ENCODE measurements around the gene CDKN2B. TPM values are rescaled to one million over a fixed set of nuclear protein-coding genes. Genes with fewer than 3 reads are reported as not detected.

Gene CDKN2B
- total RNA-seq, 1 donor from 2014 or later, result 45.2 TPM

DNA sequence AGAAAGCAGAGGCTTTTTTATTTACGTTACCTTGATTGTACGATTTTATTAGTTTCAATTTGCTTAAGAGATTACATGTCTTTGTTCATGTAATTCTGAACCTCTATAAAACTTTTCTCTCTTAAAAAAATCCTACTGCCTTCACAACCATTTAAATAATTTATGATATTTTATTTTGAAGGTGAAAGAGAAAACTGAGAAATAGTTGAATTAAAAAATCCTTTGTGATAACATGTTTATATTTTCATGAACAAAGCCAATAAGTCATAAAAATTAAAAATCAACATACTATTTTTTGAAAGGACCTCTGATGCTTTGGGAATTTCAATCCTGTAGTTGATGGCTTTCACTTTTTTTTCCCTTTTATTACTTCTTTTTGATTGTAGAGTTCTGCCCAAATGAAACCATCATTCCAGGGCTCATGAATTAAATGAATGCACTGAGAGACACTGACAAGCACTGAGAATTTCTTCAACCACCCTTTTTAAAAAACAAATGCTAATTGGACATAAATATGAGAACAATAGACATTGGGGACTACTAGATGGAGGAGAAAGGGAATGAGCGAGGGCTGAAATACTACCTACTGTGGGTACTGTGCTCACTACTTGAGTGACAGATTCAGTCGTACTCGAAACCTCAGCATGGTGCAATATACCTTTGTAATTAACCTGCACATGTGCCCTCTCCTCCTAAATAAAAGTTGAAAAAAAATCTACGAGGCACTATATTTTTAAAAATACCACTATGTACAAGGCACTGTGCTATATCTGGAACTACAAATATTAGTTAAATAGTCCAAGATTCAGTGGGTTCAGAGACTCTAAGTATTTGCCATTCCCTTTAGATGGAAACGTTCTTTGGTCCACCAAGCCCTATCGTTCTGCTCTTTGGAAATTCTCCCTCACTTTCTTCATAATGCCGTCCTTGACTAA lies 20.8 kb downstream of the CDKN2B start:
- TF ChIP-seq, protein P1, sequence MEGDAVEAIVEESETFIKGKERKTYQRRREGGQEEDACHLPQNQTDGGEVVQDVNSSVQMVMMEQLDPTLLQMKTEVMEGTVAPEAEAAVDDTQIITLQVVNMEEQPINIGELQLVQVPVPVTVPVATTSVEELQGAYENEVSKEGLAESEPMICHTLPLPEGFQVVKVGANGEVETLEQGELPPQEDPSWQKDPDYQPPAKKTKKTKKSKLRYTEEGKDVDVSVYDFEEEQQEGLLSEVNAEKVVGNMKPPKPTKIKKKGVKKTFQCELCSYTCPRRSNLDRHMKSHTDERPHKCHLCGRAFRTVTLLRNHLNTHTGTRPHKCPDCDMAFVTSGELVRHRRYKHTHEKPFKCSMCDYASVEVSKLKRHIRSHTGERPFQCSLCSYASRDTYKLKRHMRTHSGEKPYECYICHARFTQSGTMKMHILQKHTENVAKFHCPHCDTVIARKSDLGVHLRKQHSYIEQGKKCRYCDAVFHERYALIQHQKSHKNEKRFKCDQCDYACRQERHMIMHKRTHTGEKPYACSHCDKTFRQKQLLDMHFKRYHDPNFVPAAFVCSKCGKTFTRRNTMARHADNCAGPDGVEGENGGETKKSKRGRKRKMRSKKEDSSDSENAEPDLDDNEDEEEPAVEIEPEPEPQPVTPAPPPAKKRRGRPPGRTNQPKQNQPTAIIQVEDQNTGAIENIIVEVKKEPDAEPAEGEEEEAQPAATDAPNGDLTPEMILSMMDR (IDR thresholded peaks at IDR 0.05; ENCODE audit: unreplicated experiment), result no peak
- H3K27ac Mint-ChIP-seq, result peak overlapping the region; percentile 84
- H3K4me3 Mint-ChIP-seq, result peak overlapping the region; percentile 65
- H3K4me1 Mint-ChIP-seq, result peaks cover 28% of the 10 kb centered on the region
- peaks cover 53% of the 10 kb centered on the region for H3K27me3 Mint-ChIP-seq (ENCODE audit: low read depth)
- H3K9me3 Mint-ChIP-seq, result no peaks in the 10 kb centered on the region
- DNase-seq (ENCODE audit: low spot score in 2 of 2, unreplicated experiment in 2 of 2), result no peak
- peaks cover 4% of the 10 kb centered on the region for H3K36me3 Mint-ChIP-seq

DNA sequence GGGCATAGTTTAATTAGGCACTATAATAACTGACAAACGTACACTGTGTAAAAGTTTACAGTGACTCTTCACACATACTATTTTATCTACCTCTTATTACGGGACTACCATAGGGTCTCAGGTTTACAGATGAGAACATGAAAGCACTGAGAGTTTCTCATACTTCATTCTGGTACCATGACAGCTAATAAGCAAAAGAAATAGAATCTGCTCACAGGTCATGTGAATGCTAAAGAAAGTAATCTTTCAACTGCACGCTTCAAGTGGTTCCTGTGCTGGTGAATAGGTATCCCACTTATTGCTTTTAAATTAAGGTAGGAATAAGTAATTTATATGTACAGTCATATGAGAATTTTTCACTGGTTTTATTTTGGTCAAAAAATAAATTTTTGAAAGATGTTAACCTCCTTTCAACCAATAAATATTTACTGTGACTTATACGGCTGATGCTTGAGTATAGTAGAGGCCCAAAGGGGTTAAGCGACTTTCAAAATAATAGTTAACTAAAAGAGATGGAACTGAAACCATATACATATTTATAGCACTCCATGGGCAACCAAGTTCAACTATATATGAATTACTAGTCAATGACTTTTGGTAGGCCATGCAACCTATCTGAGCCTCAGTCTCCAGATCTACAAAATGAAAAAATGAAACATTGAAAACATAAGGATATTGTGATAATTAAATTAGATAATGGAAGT lies 23.0 kb downstream of the CDKN2B start:
- peaks cover 18% of the 10 kb centered on the region for H3K4me1 Mint-ChIP-seq
- no peak for DNase-seq (ENCODE audit: low spot score in 2 of 2, unreplicated experiment in 2 of 2)
- H3K27ac Mint-ChIP-seq, result no peak overlapping the region
- peaks cover 68% of the 10 kb centered on the region for H3K27me3 Mint-ChIP-seq (ENCODE audit: low read depth)
- TF ChIP-seq, protein P1 (IDR thresholded peaks at IDR 0.05; ENCODE audit: unreplicated experiment), result no peak
- no peaks in the 10 kb centered on the region for H3K9me3 Mint-ChIP-seq
- H3K36me3 Mint-ChIP-seq, result peaks cover 4% of the 10 kb centered on the region
- H3K4me3 Mint-ChIP-seq, result no peak overlapping the region

DNA sequence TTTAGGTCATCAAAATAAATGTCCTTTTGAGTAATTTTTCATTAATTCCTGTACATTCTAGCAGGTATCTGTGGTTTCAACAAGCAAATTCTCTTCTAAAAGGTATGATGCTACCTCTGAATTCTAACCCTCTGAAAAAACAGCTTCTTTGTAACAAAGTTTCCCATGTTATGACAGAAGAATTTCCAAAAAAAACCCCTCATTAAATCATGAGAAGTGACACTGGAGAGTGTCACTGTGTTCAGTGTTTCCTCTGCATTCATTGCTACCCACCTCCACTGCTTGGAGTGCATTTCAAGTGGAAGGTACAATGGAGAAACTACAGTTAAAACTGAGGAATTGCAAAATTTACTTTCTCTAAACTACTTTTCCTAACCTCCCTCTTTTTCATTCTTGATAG lies 25.0 kb downstream of the CDKN2B start:
- H3K9me3 Mint-ChIP-seq, result no peaks in the 10 kb centered on the region
- no peaks in the 10 kb centered on the region for H3K36me3 Mint-ChIP-seq
- no peak overlapping the region for H3K4me3 Mint-ChIP-seq
- TF ChIP-seq, protein P1 (IDR thresholded peaks at IDR 0.05; ENCODE audit: unreplicated experiment), result no peak
- H3K27me3 Mint-ChIP-seq (ENCODE audit: low read depth), result peaks cover 67% of the 10 kb centered on the region
- H3K27ac Mint-ChIP-seq, result no peak overlapping the region
- no peak for DNase-seq (ENCODE audit: low spot score in 2 of 2, unreplicated experiment in 2 of 2)
- peaks cover 15% of the 10 kb centered on the region for H3K4me1 Mint-ChIP-seq

DNA sequence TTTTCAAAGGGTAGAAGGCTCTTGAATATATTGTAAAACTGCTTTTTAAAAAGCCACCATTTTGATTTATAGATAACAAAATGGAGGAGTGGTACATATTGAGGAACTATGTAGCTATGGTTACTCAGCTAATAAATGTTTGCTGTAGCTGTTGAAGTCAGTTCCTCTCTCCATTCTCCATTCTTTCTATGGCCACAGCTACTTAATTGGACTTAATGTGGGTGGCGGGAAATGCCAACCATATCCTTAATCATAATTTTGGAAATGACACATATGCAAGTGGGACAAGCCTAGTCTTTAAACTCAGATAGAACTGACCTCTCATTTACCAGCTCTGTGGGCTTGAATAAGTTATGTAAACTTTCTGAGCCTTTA lies 25.6 kb downstream of the CDKN2B start:
- H3K9me3 Mint-ChIP-seq, result no peaks in the 10 kb centered on the region
- TF ChIP-seq, protein P1 (IDR thresholded peaks at IDR 0.05; ENCODE audit: unreplicated experiment), result no peak
- H3K4me3 Mint-ChIP-seq, result no peak overlapping the region

DNA sequence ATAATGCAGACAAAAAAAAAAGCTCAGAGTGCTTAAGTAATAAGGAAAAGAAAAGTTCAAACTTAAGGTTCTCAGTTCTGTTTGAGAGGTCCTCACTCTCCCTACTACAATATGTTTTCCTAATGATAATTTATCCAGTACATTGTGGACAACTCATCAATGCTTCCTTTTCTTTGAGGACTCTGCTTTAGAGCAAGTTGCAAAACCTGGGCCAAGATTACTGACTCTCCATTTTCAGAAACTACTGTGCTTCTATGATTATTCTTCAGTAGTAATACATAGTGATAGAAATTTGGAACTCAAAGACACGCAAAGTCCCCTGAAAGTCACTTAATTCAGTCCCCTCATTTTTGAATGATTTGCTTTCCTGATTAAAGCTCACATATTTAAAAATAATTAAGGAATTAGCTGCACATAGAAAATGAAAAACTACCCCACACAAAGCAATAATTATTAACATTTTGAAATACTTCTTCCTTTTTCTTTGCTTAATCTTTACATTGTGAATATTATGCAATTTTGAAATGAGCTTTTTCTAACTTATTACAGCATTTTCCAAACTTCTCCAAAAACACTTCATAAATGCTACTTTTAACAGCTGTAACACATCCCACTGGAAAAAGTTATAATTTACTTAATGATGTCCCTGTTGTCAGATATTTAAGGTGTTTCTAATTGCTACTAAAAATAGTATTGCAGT lies 26.1 kb downstream of the CDKN2B start:
- no peak for DNase-seq (ENCODE audit: low spot score in 2 of 2, unreplicated experiment in 2 of 2)
- H3K4me3 Mint-ChIP-seq, result no peak overlapping the region
- H3K27me3 Mint-ChIP-seq (ENCODE audit: low read depth), result peaks cover 67% of the 10 kb centered on the region
- no peaks in the 10 kb centered on the region for H3K9me3 Mint-ChIP-seq
- H3K4me1 Mint-ChIP-seq, result peaks cover 12% of the 10 kb centered on the region
- TF ChIP-seq, protein P1 (IDR thresholded peaks at IDR 0.05; ENCODE audit: unreplicated experiment), result no peak
- no peak overlapping the region for H3K27ac Mint-ChIP-seq
- no peaks in the 10 kb centered on the region for H3K36me3 Mint-ChIP-seq

More for the DNA sequence above, 25.6 kb downstream of the CDKN2B start:
- no peaks in the 10 kb centered on the region for H3K36me3 Mint-ChIP-seq
- H3K27me3 Mint-ChIP-seq (ENCODE audit: low read depth), result peaks cover 67% of the 10 kb centered on the region
- H3K4me1 Mint-ChIP-seq, result peaks cover 15% of the 10 kb centered on the region
- no peak overlapping the region for H3K27ac Mint-ChIP-seq
- no peak for DNase-seq (ENCODE audit: low spot score in 2 of 2, unreplicated experiment in 2 of 2)

Data from mesothelial cell of epicardium (in vitro differentiated cells).